SK-N-DZ (cell line): Measurements from ENCODE around the gene ITPR1. TPM values are rescaled to one million over a fixed set of nuclear protein-coding genes. Genes with fewer than 3 reads are reported as not detected.
"Not testable (repeated sequence)": the region's sequence is repeated elsewhere in the genome, so short reads cannot be mapped to it uniquely, and the experiment has no call there.

ENCODE experiments used
- DNase-seq: peaks from one replicate; pipeline ENCODE4 v3.0.0-alpha.2; 2015; ENCODE audit warnings: low spot score
- polyA plus RNA-seq, 2 experiments: library from polyadenylated mRNA; depleted of rRNA; stranded (reverse); fragments of >200 nt; gene quantifications; 2 replicates each; pipeline ENCODE4 v1.2.3, GENCODE V29; 2014

ITPR1 gene
- polyA plus RNA-seq (2014; cell fraction: cytosol; rRNA removed): 12.7 and 22.0 TPM in 2 replicates
- polyA plus RNA-seq (2014; cell fraction: nucleus; rRNA removed): 34.3 and 39.4 TPM in 2 replicates

DNA sequence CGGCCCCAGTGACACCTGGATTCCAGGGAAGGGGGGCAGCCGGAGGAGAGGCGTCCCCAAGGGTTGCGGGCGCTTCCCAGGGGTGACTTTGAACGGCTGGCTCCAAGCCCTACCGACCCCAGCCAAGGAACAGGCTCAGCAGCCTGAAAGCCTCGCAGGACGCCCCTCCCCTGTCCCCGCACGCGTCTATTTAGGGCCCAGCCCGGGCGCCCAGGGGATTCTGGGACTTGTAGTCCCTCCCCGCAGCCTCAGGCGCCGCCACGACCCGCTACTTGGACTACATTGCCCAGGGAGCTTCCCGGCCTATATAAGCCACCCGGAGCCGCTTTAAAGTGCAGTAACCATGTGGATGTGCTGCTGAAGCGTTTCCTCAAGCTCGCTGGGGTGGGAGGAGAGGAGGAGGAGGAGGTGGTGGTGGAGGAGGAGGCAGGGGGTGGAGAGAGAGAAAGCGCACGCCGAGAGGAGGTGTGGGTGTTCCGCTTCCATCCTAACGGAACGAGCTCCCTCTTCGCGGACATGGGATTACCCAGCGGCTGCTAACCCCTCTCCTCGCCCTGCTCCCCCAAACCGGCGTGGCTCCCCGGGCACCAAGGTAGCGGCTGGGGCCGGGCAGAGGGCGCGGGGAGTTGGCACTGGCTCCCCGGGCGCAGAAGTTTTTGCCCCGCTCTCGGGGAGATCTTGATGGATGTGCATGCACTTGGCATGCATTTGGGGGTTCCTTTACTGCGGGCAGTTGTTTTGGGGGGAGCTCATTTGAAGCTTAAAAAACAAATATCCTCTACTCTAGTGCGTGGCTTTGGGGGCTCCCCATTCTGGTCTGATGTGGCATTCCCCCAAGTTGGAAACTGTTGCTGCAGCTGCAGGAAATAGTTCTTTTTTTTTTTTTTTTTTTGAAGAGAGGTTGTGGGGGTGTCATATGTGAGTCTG, at the start of gene ITPR1:
Gene ITPR1 (plus strand): TSS at position 335 of the 927 bp plus-strand sequence. CDS start 23,144 bp downstream, outside the sequence.
- DNase-seq: peak; percentile 100

GRCh38 chr3:4447295-4447999, 45.7 kb upstream of the ITPR1 start:
- DNase-seq: no peak

DNA sequence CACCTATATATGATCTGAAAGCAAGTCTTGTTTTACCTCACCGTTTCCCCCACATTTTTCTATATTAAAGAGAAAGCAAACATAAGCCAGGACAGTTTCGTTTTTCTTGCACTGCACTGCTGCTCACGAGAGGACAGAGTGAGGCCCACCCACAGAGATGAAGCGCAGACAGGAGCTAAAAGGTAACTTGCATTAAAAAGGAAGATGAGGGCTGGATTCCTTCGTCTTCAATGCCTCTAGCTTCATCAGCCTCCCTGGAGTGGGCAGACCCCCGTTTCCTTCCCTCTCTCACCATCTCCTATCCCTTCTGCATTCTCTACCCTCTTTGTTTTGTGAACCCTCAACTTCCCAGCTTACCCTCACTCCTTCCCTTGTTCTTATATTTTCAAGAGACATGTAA, 45.0 kb upstream of the ITPR1 start:
- DNase-seq: no peak

DNA sequence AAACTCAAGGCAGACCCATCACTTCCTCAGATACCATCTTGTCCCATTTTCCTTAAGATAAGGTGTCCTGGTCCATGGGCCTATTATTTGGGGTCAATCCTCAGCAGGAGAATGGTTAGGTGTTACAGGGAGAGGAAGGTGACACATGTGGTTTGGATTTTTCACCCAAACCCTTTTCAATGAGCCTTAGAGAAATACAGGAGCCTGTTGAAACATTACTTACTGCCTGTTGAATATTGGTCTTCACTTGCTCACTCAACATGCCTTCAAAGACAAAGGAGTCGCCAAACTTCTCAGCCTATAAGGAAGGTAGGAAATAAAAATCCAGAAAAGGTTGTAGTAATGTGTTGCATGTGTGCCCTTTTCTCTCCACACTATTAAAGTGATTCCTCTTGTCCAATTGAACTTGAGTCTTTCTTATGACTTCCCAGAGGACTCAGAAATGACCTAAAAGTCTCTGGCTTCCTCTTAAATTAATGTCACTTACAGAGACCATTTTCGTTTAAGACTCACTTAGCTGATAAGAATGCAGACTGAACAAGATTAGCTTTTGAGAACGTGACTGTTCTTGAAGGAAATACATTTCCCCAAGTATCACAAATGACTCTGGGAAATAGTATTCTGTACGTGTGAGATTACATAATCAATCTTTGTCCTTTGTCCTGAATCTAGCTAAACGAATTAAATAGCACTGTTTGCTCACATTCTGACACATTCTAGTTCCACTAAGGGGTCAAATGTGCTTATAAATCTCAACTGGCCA, 43.9 kb upstream of the ITPR1 start:
- DNase-seq: no peak

GRCh38 chr3:4454142-4454541, 39.0 kb upstream of the ITPR1 start:
- DNase-seq: no peak

DNA sequence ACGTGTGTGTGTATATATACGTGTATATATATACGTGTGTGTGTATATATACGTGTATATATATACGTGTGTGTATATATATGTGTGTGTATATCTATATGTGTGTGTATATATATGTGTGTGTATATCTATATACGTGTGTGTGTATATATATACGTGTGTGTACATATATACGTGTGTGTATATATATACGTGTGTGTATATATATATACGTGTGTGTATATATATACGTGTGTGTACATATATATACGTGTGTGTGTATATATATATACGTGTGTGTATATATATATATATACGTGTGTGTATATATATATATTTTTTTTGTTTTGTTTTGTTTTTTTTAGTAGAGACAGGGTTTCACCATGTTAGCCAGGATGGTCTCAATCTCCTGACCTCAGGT, 36.4 kb upstream of the ITPR1 start:
- DNase-seq: not testable (repeated sequence)

DNA sequence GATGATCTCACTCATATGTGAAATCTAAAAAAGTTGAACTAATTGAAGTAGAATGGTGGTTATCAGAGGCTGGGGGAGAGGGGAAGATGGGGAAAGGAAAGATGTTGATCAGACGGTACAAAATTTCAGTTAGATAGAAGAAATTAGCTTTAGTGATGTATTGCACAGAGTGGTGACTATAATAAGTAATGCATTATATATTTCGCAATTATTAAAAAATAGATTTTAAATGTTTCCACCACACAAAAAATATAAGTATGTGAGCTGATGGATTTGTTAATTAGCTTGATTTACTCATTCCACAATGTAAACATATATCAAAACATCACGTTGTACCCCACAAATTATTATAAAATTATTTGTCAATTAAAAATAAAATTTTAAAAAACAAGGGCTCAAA, 34.2 kb upstream of the ITPR1 start:
- DNase-seq: no peak

DNA sequence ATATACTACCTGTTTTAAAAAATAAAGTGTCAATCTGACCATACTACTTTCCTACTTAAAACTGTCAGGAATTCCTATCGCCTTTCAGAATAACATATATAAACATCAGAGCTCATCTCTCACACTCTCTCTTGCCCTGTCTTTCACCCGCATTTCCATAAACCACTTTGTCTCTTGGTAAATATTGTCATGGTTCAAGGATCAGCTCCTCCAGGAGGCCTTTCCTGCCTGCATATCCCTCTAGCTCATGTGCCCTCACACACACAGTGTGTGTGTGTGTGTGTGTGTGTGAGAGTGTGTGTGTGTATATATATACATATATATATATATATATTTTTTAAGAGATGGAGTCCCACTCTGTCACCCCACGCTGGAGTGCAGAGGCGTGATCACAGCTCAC, 32.8 kb upstream of the ITPR1 start:
- no peak for DNase-seq

DNA sequence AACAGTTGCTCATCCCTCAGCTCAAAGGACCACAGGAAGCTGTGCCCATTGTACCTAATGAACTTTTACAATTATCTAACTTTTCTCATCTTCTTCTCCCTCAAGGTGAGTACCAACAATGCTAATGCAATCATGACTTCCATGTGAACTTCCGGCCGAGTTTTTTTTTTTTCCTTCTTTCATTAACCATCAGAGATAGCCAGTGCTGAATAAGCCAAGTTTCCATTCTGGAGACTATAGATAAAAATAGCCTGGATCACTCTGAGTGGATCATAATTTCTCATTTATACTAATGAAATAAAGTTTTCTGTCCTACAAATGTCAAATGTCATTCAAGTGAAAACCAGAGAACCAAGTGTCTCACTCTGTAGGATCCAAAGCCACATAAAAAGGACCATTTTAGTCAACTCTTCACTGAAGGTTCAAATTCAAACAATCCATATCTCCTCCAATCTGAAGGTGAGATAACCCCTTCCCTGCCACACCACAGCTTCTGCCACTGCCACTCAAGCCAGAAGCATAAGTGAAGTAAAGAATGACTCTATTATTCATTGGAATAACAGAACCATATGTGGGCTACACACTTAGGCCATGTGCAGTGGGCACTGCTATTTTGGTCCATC, 31.6 kb upstream of the ITPR1 start:
- no peak for DNase-seq

GRCh38 chr3:4462369-4463040, 30.6 kb upstream of the ITPR1 start:
- no peak for DNase-seq

- DNase-seq: no peak
Measured at GRCh38 chr3:4464576-4464975, 28.6 kb upstream of the ITPR1 start.

DNA sequence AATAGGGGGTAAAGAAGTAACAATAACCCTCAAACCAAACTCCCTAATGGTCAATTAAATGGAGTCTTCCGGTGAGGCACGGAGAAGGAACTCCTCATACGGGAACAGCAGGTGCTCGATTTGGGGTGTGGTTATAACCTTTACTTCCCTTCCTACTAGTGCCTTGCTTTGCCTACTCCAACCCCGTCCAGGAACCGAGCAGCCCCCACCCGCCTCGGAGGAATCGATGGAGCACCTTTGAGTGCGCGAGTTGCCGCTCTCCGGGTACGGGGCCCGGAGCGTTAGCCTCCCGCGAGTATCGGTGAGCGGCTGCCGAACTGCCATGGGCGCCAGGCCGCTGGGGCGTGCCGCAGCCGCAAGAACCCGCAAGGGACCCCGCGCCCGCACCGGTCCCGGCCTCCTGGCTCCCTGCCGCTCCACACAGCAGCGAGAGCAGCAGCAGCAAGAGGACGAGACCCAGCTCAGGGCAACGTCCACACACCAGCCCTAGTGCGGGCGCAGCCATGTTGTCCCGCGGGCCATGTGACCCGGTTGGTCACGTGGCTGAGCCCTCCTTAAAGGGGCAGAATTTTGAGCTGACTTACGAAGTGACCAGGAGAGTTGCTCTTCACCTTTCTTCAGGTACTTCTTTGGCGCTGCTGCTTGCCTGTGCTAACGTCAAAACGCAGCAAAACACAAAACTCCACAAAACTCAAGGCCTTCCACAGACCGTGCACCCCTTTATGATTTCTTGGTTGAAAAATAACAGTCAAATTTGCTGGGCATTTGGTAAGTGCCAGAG, 26.2 kb upstream of the ITPR1 start, which contains the start of gene SUMF1:
Gene SUMF1 (minus strand): TSS at position 529 of the 781 bp plus-strand sequence. CDS start 24 bp downstream, at position 505.
- peak; percentile 88 for DNase-seq

DNA sequence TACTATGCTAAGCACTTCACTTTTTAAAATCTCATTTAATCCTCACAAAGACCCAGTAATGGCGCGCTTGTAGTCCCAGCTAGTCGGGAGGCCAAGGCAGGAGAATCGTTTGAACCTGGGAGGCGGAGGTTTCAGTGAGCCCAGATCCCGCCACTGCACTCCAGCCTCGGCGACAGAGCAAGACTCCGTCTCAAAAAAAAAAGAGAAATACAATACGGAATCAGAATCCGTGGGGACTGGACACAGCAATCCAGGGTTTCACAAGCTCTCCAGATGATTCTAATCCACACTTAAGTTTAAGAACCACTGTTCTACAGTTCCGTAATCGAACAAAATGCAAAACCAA, 25.7 kb upstream of the ITPR1 start:
- DNase-seq: no peak

GRCh38 chr3:4471907-4472306, 21.2 kb upstream of the ITPR1 start:
- DNase-seq: no peak

DNA sequence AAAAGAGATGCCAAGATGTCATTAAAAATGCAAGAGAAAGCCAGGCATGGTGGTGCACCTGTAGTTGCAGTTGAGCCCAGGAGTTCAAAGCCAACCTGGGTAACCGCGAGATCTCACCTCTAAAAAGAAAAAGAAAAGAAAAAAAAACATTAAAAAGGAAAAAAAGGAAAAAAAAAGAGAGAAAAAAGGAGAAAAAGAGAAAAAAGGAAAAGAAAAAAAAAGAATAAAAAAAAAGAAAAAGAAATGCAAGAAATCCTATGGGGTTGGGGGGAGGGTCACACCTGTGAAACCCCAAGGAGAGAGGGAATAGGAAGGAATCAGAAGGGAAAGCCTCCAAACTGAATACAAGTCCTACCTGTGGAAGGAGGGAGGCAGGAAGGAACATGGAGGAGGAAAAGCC, 20.8 kb upstream of the ITPR1 start:
- no peak for DNase-seq

DNA sequence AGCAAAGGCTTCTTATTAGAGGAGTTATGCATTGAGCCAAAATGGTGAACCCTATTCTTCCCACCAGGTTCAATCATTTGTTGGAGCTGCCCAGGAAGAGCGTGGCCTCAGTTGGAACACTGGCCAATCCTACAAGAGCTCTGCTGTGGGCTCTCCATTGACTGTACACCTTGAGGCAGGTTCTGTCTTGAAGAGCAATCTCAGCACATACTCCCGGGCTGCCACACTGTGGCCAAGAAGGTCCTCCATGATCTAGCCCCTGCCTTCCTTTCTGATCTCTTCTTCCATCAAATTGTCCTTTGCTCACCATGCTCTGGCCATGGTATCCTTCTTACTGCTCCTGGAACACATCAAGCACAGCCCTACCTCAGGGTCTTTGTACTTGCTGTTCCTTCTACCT, 20.4 kb upstream of the ITPR1 start:
- DNase-seq: no peak

DNA sequence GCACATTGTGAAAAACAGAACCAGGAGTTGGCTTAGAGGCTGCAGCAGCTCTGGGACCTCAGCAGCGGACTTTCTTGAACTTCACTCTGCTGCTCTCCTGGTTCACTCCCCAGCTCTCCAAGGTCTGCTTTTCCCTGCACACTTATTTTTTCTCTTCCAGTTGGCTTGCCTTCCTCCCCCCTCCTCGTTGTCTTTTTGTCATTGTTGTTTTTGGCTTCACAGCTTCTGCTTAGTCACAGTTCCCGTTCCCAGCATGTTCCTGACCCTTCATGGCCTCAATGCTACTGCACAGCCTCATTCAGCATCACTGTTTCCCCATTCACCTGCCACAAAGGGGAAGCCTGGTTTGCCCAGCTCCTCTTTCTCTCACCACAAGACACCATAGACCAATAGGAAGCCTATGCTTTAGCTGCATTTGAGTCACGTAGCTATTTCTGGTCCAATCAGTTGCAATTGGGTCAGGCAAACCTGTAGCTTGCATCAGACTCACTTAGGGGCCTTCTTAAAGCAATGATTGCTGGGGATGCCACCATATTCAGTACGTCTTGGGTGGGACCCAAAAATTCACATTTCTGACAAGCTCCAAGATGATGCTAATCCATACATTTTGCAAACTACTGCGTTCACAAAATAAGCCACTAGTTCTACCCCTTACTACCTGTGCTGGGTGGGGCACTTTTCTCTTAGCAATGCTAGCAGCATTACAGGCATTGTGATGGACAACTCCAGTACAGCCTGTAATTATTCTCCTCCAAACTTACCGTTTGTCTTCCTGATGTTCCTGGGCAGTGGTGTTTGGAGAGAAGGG, 18.3 kb upstream of the ITPR1 start:
- DNase-seq: no peak

DNA sequence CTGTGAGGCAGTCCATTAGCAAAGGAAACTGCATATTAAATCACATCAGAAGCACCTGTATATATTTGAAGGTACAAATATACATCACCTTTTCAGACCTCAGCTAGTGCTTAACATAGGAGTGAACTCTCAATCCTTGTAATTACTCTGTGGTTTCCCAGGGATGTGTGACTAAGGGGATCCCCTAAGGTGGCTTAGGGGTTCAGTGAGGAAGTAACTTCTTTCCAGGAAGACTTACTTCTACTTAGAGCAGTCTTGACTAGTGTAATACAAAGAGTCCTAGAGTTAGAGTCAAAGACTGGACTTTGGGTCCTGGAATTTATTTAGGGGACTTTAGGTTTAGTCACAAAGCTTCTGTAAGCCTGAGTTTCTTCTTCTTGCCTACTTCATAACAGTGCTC, 17.3 kb upstream of the ITPR1 start:
- DNase-seq: no peak

DNA sequence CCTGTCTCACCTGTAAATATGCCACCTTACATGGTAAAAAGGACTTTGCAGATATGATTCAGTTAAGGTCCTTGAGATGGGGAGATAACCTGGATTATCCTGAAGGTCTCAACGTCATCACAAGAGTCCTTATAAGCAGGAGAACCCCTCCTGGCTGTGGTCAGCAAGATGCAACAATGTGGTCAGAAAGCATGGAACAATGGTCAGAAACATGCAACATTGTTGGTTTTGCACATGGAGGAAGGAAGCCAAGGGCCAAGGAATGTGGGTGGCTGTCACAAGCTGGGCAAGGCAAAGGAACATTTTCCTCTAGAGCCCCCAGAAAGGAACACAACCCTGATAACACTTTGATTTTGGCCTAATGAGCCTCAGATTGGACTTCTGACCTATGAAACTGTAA, 16.7 kb upstream of the ITPR1 start:
- no peak for DNase-seq
